Activated T-helper 1 cell treated with anti-CD3 and anti-CD28 coated beads, Interleukin-12 subunit alpha, Interleukin-12 subunit beta, Interleukin-2, Interleukin-4 antibody, amounts not matched to agents 30 ng/mL and 10 ng/mL and 1 ng/mL, durations not matched to agents 14 hours and 24 hours and 36 hours (primary cell): Measurements from ENCODE around the gene JAGN1. TPM values are rescaled to one million over a fixed set of nuclear protein-coding genes. Genes with fewer than 3 reads are reported as not detected.
"Not testable (repeated sequence)": the region's sequence is repeated elsewhere in the genome, so short reads cannot be mapped to it uniquely, and the experiment has no call there.

ENCODE experiments used
- DNase-seq: peaks from one replicate; pipeline ENCODE4 v3.0.0; 2021; ENCODE audit warnings: low spot score
- H3K27ac Mint-ChIP-seq: one replicate; pipeline ENCODE4 v1.8.0; 2021; ENCODE audit warnings: mild to moderate bottlenecking, mixed read lengths
- H3K27me3 Mint-ChIP-seq: one replicate; pipeline ENCODE4 v1.8.0; 2022; ENCODE audit warnings: mild to moderate bottlenecking, moderate library complexity, mixed read lengths; ENCODE audit not compliant: insufficient read depth
- H3K36me3 Mint-ChIP-seq: one replicate; pipeline ENCODE4 v1.8.0; 2021; ENCODE audit warnings: low read depth, mixed read lengths
- H3K4me1 Mint-ChIP-seq: one replicate; pipeline ENCODE4 v1.8.0; 2021; ENCODE audit warnings: low read depth, mixed read lengths
- H3K4me3 Mint-ChIP-seq: one replicate; pipeline ENCODE4 v1.8.0; 2021; ENCODE audit warnings: mild to moderate bottlenecking, moderate library complexity, mixed read lengths
- H3K9me3 Mint-ChIP-seq: one replicate; pipeline ENCODE4 v1.8.0; 2021; ENCODE audit warnings: mixed read lengths
- intact Hi-C: fragments of 100-400 bp; cut with micrococcal nuclease; formaldehyde crosslinking; loops from one replicate; pipeline ENCODE4 v1.15.1; 2024
- total RNA-seq: library from RNA; stranded (reverse); gene quantifications from 2 replicates; pipeline ENCODE4 v1.2.3, GENCODE V29; 2022

JAGN1 gene
- 42.4 and 46.3 TPM in 2 replicates for total RNA-seq

DNA sequence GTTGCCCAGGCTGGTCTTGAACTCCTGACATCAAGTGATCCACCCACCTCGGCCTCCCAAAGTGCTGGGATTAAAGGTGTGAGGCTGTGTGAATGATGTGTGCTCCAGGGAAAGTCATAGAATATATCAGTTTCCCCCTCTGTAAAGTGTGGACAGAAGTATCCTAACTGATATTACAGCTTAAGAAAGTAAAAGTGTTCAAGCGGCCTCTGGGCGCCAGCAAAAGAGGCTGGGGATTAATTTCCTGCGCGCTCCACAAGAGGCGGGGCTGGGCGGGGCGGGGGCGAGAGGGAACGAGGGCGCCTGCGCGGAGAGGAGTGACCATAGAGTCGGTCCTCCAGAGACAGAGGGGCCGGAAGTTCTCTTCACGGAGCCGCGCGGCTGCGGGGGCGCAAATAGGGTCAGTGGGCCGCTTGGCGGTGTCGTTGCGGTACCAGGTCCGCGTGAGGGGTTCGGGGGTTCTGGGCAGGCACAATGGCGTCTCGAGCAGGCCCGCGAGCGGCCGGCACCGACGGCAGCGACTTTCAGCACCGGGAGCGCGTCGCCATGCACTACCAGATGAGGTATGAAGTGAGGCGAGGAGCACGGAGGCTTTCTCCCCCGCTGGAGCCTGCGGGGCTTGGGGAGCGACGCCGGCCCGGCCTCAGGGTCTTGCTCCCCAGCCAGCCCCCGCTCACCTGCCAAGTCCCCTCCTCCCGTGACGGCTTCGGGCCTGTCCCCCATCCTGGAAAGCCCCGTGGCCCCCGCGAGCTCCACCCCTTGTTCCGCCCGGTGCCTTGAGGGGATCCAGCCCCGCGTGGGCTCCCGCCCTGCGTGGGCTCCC, at the start of gene JAGN1:
Gene JAGN1, plus strand, starts transcription at position 362 of the 823 bp plus-strand sequence. Its CDS starts 113 bp downstream, at position 475.
- peaks cover 36% of the 10 kb centered on the region for H3K36me3 Mint-ChIP-seq
- H3K27ac Mint-ChIP-seq = peak within 1 kb of the TSS; percentile 98
- intact Hi-C loops = loop anchor here (1.0 to 5.0 kb wide), 17 partner anchors 12 to 928 kb away; partner anchors contain the start of genes BRPF1, FANCD2, IL17RE and MTMR14
- peak within 1 kb of the TSS; percentile 97 for H3K4me3 Mint-ChIP-seq
- H3K27me3 Mint-ChIP-seq = no peaks in the 10 kb centered on the region
- peak; percentile 82 for DNase-seq
- H3K4me1 Mint-ChIP-seq = peaks cover 36% of the 10 kb centered on the region
- H3K9me3 Mint-ChIP-seq = no peaks in the 10 kb centered on the region

DNA sequence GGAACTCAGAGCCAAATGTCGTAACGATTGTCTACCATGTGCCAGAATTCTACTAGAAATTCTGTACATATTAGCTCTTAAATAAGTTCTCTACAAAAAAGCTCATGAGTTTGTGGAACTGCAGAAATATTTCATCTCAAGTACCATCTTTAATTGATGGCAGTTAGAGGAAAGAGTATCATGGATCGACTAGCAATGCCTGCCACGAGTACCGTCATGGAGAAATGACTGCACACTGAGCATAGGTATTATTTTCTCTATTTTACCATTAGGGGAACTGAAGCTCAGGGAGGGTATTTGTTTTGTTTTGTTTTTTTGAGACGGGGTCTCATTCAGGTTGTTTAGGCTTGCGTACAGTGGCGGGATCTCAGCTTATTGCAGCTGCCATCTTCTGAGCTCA, 49.4 kb upstream of the JAGN1 start:
- Mint-ChIP-seq H3K9me3 (no peaks in the 10 kb centered on the region), H3K36me3 (peaks cover 23% of the 10 kb centered on the region), H3K27ac (no peak overlapping the region), H3K27me3 (no peaks in the 10 kb centered on the region), H3K4me3 (no peak overlapping the region), H3K4me1 (peaks cover 24% of the 10 kb centered on the region)
- intact Hi-C loops = loop anchor here (10.0 kb wide), 1 partner anchor 274 kb away; the partner anchor contains the start of gene BRK1
- DNase-seq = no peak

DNA sequence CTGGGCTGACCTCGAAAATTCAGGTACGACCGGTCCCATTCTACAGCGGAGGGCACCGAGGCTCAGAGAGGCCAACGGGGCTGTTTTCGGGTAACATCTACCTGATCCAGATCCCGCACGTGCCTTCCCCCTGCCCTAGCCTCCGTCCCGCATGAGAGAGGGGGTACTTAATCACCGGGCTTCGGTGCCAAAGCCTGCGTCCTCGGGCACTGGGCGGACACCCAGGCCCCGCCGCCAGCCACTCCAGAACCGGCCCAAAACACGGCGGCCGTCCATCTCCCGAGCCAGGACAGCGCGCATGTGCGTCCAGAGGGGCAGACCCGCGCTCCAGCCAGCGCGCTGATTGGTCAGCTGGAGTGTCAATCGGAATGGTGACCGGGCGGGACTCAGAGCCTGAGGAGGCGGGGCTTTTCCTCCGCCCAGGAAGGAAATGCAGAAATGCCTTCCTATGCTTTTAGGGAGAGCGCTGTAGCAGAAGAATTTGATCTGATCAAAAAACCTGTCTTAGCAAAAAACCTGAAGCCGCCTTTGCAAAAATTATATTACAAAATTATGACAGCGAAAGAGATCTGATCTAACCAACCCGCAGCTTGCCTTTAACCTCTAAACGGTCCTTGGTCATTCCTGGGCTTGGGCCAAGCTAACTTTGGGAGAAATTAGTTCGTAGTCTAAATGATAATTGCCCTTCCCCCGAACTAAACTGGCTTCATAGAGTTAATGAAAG, 46.5 kb upstream of the JAGN1 start, which contains the start of gene RPUSD3:
Gene RPUSD3, minus strand, starts transcription at position 294 of the 724 bp plus-strand sequence. Its CDS starts 18 bp downstream, at position 276.
- intact Hi-C loops = loop anchor here (1.0 to 10.0 kb wide), 12 partner anchors 35 to 477 kb away; partner anchors contain the start of genes ARPC4, BRK1, BRPF1 and FANCD2
- Mint-ChIP-seq H3K4me3 (peak within 1 kb of the TSS; percentile 98), H3K36me3 (peaks cover 19% of the 10 kb centered on the region), H3K27ac (peak within 1 kb of the TSS; percentile 91), H3K9me3 (no peaks in the 10 kb centered on the region), H3K27me3 (no peaks in the 10 kb centered on the region), H3K4me1 (peaks cover 28% of the 10 kb centered on the region)
- DNase-seq = peak; percentile 95

DNA sequence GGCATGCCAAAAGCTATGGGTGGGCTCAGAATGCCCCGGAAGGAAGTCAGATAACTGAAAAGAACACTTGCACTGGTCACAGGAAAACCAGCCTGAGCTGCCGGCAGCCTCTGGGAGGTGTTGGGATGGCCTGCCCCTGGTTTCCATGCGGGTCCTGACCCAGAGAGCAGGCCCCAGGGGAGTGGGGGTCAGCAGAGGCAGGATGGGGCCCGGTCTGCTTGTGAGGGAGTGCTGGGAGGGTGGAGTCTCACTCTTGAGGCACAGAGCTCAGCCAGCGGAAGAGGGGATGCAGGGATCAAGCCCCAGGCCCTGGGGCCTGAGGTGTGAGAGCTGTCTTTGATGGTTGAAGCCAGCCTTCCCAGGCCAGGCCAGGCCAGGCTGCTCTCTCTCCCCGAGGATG, 44.2 kb upstream of the JAGN1 start:
- Mint-ChIP-seq H3K4me3 (no peak overlapping the region), H3K27ac (no peak overlapping the region), H3K36me3 (peaks cover 12% of the 10 kb centered on the region), H3K27me3 (peaks cover 12% of the 10 kb centered on the region), H3K9me3 (no peaks in the 10 kb centered on the region), H3K4me1 (peaks cover 28% of the 10 kb centered on the region)
- no peak for DNase-seq
- intact Hi-C loops = loop anchor here (10.0 kb wide), 1 partner anchor 269 kb away; the partner anchor contains the start of gene BRK1

DNA sequence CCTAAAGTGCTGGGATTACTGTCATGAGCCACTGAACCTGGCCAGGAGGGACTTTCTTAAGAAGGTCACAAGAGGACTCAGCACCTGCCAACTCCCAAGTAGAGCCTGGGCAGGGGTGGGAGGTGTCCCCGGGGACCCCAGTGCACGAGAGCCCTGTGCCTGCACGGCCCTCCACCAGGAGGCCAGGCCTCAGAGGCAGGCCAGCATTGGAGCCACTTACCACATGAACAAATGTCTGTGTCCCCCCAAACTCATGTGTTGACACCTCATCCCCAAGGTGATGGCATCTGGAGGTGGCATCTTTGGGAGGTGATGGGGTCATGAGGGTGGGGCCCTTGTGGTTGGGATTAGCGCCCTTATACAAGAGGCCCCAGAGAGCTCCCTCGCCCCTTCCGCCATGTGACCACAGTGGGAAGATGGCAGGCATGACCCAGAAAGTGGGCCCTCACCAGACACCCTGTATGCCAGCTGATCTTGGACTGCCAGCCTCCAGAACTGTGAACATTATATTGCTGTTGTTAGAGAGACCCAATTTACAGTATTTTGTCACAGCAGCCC, 43.4 kb upstream of the JAGN1 start:
- Mint-ChIP-seq H3K36me3 (peaks cover 4% of the 10 kb centered on the region), H3K9me3 (no peaks in the 10 kb centered on the region), H3K27me3 (peaks cover 14% of the 10 kb centered on the region), H3K4me1 (peaks cover 24% of the 10 kb centered on the region), H3K4me3 (no peak overlapping the region), H3K27ac (no peak overlapping the region)
- intact Hi-C loops = loop anchor here (10.0 kb wide), 1 partner anchor 268 kb away; the partner anchor contains the start of gene BRK1
- DNase-seq = no peak

DNA sequence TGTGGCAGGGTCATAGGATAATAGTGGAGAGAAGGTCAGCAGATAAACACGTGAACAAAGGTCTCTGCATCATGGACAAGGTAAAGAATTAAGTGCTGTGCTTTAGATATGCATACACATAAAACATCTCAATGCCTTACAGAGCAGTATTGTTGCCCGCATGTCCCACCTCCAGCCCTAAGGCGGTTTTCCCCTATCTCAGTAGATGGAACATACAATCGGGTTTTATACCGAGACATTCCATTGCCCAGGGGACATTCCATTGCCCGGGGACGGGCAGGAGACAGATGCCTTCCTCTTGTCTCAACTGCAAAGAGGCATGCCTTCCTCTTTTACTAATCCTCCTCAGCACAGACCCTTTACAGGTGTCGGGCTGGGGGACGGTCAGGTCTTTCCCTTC, 42.5 kb upstream of the JAGN1 start:
- H3K4me3 Mint-ChIP-seq, DNase-seq, H3K9me3 Mint-ChIP-seq, H3K27ac Mint-ChIP-seq, H3K36me3 Mint-ChIP-seq: not testable (repeated sequence)
- peaks cover 18% of the 10 kb centered on the region for H3K4me1 Mint-ChIP-seq
- intact Hi-C loops = loop anchor here (10.0 kb wide), 1 partner anchor 267 kb away; the partner anchor contains the start of gene BRK1
- H3K27me3 Mint-ChIP-seq = peaks cover 22% of the 10 kb centered on the region

DNA sequence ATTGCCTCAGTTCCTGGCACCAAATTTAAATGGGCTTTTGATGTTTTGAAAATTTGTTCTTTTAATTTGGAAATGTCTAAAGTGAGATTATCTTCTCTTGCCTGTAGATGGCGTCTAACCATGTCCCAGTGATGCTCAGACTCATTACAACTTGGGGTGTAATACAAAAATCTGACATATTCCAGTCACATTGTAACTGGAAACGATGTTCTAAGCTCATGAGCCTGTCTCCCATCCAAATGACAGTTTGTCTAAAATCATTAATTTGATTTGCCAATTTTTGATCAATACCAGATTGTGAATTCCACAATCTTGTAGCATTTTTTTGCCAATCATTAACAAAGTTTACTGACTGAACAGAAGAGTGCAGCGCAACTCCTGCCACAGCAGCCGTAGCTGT, 41.5 kb upstream of the JAGN1 start:
- H3K4me3 Mint-ChIP-seq, H3K27ac Mint-ChIP-seq, DNase-seq, H3K9me3 Mint-ChIP-seq, H3K36me3 Mint-ChIP-seq: not testable (repeated sequence)
- H3K4me1 Mint-ChIP-seq = peaks cover 18% of the 10 kb centered on the region
- intact Hi-C loops = loop anchor here (10.0 kb wide), 1 partner anchor 266 kb away; the partner anchor contains the start of gene BRK1
- peaks cover 29% of the 10 kb centered on the region for H3K27me3 Mint-ChIP-seq

DNA sequence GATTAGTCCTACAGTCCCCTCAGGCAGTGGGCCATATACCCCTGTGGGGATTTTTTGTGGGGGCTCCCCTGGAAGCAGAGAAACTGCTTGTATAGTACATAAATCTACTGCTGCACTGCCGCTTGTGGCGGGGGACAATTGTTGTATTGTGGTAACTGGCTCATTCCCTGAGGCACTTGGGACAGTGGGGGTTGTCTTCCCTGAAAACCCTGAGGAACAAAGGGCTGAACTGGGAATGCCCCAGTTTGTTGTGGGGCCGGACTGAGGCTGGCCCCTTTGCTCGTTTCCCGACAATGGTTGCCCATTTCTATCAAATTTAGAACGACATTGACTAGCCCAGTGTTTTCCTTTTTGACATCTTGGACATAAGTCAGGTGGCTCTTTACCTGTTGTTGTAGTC, 39.0 kb upstream of the JAGN1 start:
- H3K36me3 Mint-ChIP-seq, H3K27ac Mint-ChIP-seq, DNase-seq, H3K9me3 Mint-ChIP-seq, intact Hi-C loops, H3K4me1 Mint-ChIP-seq, H3K4me3 Mint-ChIP-seq: not testable (repeated sequence)
- H3K27me3 Mint-ChIP-seq = peaks cover 33% of the 10 kb centered on the region

DNA sequence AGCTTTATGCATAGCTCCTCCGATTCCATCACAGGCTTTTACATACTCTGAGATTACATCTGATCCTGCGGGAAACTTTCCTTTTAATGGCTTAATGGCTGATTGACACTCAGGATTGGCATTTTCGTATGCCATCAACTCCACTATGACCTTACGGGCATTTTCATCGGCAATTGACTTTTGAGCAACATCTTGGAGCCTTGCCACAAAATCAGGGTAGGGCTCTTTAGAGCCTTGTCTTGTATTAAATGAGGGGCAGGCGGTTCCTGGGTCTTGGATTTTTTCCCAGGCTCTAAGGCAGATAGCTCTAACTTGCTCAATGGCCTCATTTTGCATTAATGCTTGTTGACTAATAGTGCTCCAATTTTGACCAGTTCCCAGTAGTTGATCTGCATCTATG, 38.5 kb upstream of the JAGN1 start:
- H3K27me3 Mint-ChIP-seq = peaks cover 33% of the 10 kb centered on the region
- H3K27ac Mint-ChIP-seq, H3K4me1 Mint-ChIP-seq, H3K4me3 Mint-ChIP-seq, DNase-seq, H3K36me3 Mint-ChIP-seq, H3K9me3 Mint-ChIP-seq, intact Hi-C loops: not testable (repeated sequence)

DNA sequence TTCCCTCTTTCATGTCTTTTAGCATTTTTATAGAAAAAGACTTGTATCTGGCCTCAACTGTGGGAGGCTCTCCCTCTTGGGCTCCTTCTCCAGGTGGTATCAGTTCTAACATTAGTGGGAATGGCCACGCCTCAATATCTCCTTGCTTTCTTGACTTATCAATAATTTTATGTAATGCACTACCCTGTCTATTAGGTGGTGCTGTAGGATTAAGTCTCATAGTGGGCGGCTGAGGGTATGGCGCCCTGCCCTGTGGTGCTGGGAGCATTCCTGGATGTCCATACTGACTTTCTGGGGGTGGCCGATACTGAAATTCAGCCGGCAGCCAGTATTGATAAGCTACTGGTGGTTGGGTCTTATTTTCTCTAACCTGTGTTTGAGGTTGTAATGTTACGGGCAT, 37.9 kb upstream of the JAGN1 start:
- H3K4me1 Mint-ChIP-seq = peaks cover 4% of the 10 kb centered on the region
- H3K36me3 Mint-ChIP-seq = no peaks in the 10 kb centered on the region
- no peak for DNase-seq
- peaks cover 33% of the 10 kb centered on the region for H3K27me3 Mint-ChIP-seq
- H3K4me3 Mint-ChIP-seq = no peak overlapping the region
- intact Hi-C loops = no loop called here
- H3K9me3 Mint-ChIP-seq = no peaks in the 10 kb centered on the region
- no peak overlapping the region for H3K27ac Mint-ChIP-seq

DNA sequence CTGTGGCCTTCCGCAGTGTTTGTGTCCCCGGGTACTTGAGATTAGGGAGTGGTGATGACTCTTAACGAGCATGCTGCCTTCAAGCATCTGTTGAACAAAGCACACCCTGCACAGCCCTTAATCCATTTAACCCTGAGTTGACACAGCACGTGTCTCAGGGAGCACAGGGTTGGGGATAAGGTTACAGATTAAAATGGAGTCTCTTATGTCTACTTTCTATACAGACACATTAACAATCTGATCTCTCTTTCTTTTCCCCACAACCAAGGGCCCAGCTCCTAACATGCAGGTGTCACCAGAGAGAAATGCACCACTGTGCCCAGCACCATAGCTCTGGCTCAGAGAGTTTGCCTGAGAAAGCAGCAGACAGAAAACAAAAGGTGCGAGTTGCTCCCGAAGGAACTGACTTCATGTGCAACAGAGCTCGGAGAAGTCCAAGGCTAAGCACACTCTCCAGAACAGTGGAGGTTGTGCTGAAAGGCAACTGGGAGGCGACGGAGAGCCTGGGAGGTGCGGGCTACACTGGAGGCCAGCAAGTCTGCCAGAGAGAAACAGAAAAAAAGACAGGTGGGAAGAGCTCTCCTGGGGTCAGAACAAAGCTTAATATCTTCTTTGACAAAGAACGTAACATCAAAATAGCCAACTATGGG, 36.0 kb upstream of the JAGN1 start:
- H3K27ac Mint-ChIP-seq, H3K4me3 Mint-ChIP-seq, H3K36me3 Mint-ChIP-seq, intact Hi-C loops, H3K4me1 Mint-ChIP-seq, DNase-seq, H3K9me3 Mint-ChIP-seq: not testable (repeated sequence)
- peaks cover 33% of the 10 kb centered on the region for H3K27me3 Mint-ChIP-seq

DNA sequence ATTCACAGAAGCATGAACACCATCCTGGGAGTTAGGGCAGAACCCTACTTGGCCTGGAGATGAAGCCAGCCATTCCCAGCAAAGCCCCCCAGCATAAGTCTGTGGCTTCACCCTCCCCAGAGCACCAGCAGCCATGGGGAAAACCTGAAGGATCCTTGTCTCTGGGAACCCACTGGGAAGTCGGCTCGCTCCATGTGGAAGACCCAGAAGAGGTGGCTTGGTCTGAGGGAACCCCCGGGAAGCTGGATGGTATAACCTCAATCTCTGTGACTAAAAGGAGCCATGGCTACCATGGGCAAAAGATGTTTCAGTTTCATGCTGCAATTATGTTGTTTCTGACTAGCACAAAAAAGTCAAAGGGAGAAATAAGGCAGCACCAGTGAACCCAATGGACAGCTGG, 34.8 kb upstream of the JAGN1 start:
- no peak for DNase-seq
- H3K4me3 Mint-ChIP-seq = no peak overlapping the region
- no peak overlapping the region for H3K27ac Mint-ChIP-seq
- H3K9me3 Mint-ChIP-seq = no peaks in the 10 kb centered on the region
- H3K36me3 Mint-ChIP-seq = no peaks in the 10 kb centered on the region
- peaks cover 29% of the 10 kb centered on the region for H3K27me3 Mint-ChIP-seq
- no peaks in the 10 kb centered on the region for H3K4me1 Mint-ChIP-seq
- intact Hi-C loops = no loop called here
